COR-L47 (cell line): Measurements from ENCODE around the gene ITGB6.
"Not testable (repeated sequence)": the region's sequence is repeated elsewhere in the genome, so short reads cannot be mapped to it uniquely, and the experiment has no call there.

Experiments used
- DNase-seq: peaks from one replicate; lab custom pipeline; 2025; lab: John Stamatoyannopoulos, UW

Gene ITGB6

DNA sequence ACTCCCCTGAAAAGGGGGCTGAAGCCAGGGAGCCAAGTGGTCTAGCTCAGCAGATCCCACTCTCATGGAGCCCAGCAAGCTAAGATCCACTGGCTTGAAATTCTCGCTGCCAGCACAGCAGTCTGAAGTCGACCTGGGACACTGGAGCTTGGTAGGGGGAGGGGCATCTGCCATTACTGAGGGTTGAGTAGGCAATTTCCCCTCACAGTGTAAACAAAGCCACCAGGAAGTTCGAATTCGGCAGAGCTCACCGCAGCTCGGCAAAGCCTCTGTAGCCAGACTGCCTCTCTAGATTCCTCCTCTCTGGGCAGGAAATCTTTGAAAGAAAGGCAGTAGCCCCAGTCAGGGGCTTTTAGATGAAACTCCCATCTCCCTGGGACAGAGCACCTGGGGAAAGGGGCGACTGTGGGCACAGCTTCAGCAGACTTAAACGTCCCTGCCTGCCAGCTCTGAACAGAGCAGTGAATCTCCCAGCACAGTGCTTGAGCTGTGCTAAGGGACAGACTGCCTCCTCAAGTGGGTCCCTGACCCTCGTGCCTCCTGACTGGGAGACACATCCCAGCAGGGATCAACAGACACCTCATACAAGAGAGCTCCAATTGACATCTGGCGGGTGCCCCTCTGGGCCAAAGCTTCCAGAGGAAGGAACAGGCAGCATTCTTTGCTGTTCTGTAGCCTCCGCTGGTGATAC, 18.8 kb downstream of the ITGB6 start:
- DNase-seq, result not testable (repeated sequence)

DNA sequence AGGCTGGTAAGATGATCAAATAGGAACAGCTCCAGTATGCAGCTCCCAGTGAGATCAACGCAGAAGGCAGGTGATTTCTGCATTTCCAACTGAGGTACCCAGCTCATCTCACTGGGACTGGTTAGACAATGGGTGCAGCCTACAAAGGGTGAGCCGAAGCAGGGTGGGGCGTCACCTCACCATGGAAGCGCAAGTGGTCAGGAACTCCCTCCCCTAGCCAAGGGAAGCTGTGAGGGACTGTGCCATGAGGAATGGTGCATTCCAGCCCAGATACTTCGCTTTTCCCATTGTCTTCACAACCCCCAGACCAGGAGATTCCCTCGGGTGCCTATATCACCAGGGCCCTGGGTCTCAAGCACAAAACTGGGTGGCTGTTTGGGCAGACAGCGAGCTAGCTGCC, 19.4 kb downstream of the ITGB6 start:
- DNase-seq, result not testable (repeated sequence)

DNA sequence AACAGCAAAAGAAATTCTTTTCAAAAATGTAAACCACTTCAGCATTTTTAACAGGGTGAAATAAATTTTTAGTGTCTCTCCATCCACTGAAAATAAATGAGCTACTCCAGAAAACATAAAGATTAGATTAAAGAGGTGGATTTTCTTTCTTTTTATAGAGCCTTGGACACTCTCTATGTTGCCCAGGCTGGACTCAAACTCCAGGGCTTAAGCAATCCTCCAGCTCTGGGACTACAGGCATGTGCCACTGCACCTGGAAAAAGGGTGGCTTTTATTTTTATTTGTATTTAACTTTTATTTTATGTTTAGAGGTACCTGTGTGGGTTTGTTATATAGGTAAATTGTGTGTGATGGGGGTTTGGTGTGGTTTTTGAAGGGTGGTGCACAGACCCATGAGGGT, 19.9 kb downstream of the ITGB6 start:
- DNase-seq, result no peak

DNA sequence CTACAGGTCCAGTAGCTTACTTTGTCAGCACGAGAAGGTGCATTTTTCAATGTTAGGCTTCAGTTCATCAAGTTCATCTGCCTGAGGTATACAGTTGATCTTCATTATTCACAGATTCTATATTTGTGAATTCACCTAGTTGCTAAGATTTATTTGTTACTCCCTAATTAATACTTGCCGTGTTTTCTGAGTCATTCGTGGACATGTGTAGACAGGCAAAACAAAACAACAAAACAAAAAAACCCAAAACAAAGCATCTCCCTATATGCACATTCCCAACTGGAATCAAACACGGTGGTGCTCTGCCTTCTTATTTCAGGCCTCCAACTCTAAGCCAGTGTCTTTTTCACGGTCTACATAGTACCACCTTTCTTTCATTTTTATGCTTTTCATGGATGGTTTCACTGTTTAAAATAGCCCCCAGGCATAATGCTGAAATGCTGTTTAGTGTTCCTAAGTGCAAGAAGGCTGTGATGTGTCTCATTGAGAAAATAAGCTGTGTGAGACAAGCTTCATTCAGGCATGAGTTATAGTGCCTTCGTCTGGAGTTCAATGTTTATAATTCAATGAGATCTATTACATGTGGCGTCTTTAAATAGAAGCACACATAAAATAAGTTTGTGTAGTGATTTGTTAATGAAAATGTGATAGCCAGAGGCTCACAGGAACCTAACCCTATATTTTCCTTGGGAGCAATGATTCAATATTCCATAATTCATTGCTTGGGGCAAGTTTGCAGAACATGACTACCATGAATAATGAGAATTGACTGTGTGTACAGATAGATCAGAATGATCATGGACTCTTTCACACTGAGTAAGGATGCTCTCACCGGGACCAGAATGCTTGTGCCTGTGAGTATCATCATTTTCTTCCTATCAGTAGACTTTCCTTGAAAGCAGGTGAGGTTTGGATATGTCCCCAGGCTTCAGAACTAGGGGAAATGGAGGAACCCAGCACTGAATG, 24.6 kb downstream of the ITGB6 start:
- DNase-seq, result no peak

DNA sequence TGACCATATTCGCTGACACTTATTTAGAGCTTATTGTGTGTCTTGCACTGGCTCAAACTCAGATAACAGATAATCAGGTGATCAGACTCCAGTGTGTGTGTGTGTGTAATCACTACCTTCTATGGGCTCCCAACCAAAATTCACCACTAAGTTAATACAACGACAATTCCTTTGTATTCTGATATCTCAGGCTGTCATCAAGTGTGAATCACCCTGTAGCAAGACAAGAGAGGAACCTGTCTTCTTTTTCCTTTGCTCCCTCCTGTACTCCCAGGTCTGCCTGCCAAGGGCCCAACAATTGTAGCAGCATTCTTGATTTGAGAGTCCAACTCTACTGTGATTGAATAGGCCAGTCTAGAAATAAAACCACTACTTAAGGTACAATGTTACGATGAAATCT, 25.8 kb downstream of the ITGB6 start:
- DNase-seq, result no peak

DNA sequence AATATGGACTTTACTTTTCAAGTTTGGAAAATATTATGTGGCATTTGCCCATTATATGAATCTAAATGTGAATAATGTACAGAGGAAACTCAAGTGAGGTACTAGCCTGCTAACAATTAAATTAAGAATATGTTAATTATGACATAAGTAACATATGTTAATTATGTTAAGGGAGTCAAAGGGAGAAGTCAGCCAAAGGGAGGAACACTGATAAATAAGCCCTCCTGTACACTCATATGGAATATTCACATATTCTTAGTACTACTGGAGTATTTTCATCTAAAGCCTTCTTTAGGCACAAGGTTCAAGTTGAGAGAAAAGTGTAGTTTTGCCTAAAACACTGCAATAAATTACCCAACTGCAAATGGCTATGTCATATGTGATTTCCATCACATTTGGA, 30.1 kb downstream of the ITGB6 start:
- DNase-seq, result no peak

DNA sequence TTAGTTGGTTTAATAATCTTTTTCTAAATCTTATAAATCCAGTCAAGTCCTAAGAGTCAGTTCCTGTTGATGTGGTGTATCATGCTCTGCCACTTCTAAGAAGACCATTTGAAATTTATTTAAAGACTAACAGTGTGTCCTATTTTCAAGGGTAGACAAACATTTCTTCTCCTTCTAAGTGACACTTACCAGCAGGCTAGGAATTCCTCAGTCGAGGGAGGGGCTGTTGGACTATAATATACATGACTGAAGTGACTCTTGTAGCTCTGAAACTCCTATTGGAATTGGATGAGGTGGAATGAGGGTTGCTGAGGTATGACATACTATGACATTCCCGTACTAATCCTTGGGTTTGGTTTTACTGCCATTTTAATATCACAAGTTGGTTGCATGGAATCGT, 30.6 kb downstream of the ITGB6 start:
- no peak for DNase-seq

DNA sequence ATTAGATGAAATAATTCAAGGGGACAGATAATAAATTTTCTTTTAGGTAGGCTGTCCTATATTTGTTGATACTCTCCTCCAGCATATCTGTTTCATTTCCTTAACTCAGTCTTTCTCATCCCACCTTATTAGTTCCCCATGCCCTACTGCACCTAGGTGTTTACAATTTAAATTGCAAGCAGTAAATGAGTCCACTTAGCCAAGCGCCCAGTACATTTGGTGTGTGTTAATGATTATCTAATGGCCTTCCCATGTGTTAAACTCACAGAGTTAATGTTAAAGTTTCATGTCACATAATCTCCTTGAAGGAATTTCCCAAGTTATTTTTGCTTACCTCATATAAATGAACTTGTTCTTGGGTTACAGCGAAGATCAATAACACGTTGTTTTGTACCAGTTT, 31.2 kb downstream of the ITGB6 start:
- no peak for DNase-seq

DNA sequence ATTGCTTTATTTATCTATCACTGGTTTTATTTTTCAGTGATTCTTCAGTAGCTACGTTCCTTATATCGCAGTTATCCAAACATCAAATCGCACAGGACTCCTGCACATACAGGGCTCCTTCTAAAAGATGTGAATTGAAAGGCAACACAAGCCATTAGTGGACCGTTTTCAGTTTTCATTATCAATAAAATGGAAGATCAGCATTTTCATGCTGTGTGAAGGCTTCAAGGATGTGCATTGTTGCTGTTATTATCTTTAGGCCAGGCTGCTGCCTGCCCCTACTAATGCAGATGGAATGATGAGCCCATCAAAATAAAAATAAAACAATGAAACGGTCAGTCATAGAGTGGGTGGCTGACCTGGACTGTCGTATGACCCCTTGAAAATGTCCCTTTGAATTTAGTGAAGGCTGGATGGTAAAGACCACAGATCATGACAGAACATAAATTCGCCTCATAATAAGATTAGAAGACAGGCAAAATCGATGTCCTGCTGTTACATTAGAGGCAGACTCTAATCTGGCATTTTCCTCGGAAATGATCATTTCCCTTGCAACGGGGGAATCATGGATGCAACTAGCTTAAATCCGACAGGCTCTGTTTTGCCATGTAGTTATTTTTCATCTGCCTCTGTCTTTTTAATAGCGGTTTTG, 32.9 kb downstream of the ITGB6 start:
- no peak for DNase-seq

DNA sequence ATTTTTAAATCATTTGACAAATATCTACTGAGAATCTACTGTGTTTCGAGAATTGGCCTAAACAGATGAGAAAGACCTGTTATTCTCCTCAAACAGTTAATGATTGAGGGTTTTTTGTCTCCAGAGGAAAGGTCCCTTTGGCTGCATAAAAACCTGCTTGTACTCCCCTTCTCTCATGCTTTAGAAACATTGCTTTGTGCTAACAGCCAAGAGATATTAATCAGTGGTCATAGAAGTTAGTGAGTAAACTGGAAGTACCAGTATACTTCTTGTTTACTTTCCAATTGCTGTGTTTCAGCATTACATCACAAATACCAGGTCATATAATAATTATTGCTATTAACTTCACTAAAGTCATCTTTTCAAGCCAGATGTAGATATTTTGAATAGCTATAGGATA, 34.1 kb downstream of the ITGB6 start:
- no peak for DNase-seq

DNA sequence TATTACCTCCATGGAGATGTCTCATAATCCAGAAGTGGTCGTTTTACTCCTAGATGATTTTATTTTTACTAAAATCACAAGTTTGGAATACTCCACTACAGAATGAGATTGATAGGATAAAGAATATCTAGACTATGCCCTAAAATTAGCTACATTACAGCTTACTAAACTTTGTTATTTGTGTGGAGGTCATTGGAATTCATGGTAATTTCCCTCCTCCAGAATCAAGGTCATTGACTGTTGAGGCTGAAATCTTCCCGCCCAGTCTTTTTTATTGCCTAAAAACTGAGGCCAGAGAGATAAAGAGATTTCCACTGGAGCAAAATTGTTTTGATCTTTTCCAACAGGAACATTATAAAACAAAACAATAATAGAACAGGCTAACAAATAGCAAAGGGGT, 35.0 kb downstream of the ITGB6 start:
- DNase-seq, result no peak

DNA sequence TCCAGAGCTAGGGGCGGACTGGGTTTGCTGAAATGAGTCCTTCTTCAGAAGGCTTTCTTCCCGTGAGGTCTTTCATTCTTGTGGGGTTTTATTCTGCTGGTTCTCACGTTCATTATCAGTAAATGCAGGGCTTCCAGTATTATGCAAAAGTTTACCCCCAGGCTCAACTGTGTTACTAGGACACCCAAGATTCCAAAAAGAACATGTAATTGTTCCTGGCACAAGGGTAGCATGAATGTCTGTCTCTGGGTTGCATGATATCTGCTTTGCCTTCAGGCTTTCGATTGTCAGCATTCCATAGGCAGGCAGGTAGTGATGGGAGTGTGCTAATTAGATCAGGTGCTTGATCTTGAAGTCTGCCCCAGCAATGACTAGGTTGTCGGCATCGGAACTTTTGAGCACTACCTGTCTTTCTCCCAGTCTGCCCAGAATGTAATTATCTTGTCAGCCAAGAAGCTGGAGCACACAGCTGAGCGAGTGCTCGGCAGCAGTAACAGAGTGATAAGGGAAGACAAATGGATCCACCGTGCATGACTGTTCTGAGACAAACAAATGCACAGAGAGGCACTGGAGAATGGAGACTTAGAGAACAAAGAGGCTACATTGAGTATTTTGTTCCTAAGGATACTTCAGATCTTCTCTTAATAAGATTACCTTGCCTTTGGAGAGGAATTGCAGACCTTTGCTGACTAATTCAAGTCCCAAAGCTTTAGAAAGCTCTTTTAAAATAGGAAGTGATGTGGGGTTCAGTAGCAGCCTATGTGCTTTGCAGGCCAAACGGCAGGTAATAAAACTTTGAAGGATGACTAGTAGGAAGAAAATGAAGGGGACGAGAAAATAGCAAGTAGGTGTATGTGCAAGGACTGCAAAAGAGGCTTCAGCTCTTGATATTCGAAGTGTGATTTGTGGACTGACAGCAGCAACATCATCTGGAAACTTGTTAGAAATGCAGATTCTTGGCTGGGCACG, 41.9 kb downstream of the ITGB6 start:
- no peak for DNase-seq

DNA sequence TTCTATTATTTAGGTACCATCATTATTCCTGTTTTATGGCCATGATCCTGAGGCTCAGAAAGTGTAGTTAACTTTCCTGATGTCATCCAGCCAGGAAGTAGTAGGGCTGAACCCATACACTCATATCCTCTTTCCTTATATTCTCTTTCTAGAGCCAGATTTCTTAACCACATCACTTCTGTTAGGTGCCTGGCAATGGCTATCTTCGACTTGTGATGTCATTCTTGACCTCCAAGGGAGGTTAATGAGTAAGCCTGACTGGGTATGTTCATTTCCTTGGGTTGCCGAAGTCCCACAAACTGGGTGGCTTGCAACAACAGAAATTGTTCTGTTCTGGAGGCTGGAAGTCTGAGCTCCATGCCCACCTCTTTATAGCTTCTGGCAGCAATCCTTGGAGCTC, 43.4 kb downstream of the ITGB6 start:
- no peak for DNase-seq

DNA sequence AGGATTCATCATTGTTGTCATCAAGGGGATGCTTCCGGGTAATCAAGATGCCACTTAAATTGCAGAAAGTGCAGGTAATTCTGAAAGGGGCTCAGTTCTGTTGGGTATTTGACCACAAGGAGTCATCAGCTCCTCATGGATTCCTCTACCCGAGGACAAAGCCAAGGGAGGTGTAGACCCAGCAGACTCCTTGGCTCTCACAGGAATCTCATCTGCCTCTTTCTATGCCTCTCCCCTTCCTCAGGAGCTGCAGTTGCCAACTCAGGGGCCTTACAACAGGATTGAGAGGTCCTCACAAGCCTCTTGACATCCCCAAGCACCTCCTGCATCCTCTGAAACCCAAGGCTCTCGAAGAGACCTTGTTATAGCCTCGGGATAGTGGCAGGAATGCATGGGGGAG, 44.0 kb downstream of the ITGB6 start:
- no peak for DNase-seq

DNA sequence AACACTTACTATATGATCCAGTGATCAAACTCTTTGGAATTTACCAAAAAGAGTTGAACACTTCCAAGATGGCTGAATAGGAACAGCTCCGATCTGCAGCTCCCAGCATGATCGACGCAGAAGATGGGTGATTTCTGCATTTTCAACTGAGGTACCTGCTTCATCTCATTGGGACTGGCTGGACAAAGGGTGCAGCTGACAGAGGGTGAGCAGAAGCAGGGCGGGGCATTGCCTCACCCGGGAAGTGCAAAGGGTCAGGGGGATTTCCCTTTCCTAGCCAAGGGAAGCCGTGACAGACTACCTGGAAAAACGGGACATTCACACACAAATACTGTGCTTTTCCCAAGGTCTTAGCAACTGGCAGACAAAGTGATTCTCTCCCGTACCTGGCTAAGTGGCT, 51.7 kb downstream of the ITGB6 start:
- not testable (repeated sequence) for DNase-seq

DNA sequence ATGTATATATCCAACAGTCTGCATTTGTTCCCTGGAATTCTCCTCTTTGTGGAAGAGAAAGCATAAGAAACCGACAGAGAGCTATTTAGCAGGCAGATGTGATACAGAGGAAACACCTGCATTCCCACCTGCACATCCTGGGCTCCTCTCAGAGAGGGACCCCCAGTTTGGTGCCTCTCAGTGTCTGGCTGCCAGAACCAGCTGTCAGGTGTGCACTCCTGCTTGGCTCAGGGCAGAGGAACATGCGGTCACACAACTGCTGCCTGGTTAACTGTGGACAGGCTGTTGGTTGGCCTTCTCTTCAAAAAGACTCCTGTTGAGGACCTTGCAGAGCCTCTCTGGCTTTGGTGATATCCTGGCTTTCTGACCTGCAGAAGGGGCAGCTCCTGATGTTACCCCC, 54.6 kb downstream of the ITGB6 start:
- DNase-seq, result no peak

DNA sequence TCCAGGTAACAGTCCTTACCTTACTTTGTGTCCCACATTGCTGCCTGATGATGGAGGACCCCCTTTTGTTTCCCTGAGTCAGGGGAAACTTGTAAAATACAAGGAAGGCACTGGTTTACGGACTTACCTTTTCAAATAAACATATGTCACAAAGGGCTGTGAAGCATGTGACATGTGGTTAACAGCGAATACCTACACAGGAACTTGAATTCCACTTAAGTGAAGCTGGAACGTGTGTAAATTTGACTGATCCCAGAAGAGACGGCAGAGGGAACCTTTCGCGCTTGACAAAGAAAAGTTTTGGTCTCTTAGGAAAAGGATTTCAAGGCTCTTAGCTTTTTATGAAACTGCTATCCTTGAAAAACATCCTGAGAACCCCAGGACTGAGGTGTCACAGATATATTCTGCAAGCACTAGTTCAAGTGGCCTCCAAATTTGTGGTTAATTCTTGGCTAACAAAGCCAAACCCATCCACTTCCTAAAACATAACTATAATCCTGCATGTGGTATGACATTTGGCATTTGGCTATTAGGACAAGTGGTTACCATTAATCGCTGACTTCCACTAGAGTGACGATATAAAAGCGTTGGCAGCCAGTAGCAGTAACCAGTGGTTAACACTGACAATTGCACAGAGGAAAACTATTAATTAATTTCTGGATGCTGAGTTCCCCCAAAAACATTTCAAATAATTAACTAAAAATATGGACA, 55.6 kb downstream of the ITGB6 start:
- DNase-seq, result no peak

DNA sequence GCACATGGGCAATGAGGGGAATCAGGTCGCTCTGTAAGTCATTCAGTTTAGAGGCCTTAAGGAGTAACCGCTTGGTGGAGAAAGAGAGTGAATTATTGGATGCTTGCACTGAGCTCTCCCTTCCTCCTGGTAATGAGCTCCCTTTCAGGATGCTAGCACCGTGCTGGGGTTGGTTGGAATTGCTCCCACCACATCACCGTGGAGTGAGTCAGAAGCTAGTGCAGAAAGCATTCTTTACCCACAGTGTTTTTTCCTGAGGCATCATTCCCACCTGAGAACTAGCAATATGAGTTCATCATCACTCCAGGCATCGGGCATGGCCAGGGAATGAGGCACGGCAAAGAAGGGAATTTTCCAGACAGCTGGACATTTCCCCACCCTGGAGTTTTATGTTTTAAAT, 57.6 kb downstream of the ITGB6 start:
- DNase-seq, result no peak

DNA sequence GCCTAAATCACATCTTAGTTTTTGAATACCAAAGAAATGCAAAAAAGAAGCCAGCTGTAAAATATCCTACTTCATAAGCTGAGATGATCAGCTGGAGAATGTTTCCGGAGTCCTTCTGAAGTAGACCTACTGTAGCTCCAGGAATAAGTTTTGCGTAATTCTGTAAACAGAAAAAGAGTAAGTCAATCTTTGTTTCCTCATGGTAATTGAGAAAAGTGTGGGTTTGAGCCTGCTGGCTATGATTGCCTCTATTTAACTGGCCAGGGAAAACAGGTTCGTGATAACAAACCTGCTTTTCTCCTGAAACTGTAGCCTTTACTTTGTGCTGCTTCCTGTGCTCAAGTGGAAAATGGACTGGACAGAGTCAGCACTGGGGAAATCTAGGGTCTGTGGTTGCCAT, 58.2 kb downstream of the ITGB6 start:
- DNase-seq, result no peak

DNA sequence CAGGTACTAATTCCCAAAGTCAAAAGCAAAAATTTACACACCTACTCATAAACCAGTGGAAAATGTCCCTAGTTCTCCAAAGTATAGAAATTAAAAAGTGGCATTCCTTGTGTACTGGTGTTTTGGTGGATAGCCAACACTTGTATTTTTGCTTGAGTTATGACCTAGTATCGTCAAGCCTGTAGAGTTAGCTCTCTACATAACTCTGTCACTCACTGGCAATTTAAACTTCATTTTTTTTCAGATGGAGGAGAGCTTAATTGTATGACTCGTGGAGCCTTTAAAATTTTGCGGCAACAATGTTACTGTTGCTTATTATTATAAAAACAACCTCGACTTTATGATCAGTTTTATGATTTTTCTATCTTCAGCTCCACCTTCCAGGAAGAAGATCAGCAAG, 58.7 kb downstream of the ITGB6 start:
- DNase-seq, result no peak

DNA sequence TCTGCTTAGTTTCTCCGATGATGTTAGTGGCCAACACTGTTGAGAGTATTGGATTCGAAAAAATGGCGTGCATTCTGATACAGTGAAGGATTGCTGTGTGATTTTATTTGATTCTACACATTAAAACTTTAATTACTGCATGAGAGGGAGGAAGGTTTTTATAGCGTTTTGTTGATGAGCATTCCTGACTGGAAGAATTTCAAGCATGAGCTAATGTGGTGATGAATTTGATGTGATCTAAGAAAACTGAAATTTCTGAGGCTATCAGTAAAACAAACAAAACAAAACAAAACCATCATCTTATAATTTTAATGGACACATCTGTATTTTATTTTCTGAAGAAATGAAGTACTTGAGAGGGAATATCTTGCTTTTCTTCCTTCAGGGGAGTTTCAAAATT, 59.6 kb downstream of the ITGB6 start:
- no peak for DNase-seq
